Mucosa of descending colon (tissue), 3 donors: ENCODE data around the gene TRIO. TPM values are rescaled to one million over a fixed set of nuclear protein-coding genes. Genes with fewer than 3 reads are reported as not detected.

ENCODE experiments used
- ATAC-seq: fragments of 200-7000 bp; cut with Tn5 transposase; one replicate; pipeline ENCODE4 v1.9.1; 2020; ENCODE audit warnings: mild to moderate bottlenecking, moderate library complexity
- DNase-seq, 3 donors: peaks; one replicate each; pipeline ENCODE4 v3.0.0-alpha.2; 2020
- H3K36me3 ChIP-seq: fragments of 200-600 bp; one replicate; pipeline ENCODE4 v1.8.0; 2021; ENCODE audit warnings: low read depth, mild to moderate bottlenecking
- H3K4me1 ChIP-seq: fragments of 200-600 bp; one replicate; pipeline ENCODE4 v1.8.0; 2021; ENCODE audit warnings: low read depth, mild to moderate bottlenecking
- H3K4me3 ChIP-seq: fragments of 200-600 bp; one replicate; pipeline ENCODE4 v1.8.0; 2021; ENCODE audit warnings: mild to moderate bottlenecking
- H3K9me3 ChIP-seq: fragments of 200-600 bp; one replicate; pipeline ENCODE4 v1.8.0; 2021; ENCODE audit warnings: mild to moderate bottlenecking
- CTCF ChIP-seq: fragments of 200-600 bp; IDR thresholded peaks from one replicate; pipeline ENCODE4 v1.8.0; 2022; ENCODE audit warnings: antibody characterized with exemption, mild to moderate bottlenecking
- intact Hi-C, 2 donors: fragments of 100-400 bp; cut with DNase I in 1 of 2; cut with micrococcal nuclease in 1 of 2; formaldehyde crosslinking; loops; one replicate each; pipeline versions ENCODE4 v1.11.0 to v1.11.1; 2022; cut with DNase I, micrococcal nuclease
- total RNA-seq, 3 donors: library from RNA; stranded (reverse); fragmentation: NEBNext Ultra II Directional in 2 of 3; extraction: Animal tissue kit (Norgen Biotek cat#: 25700) in 2 of 3; gene quantifications; one replicate each; pipeline versions ENCODE4 v1.2.1 to v1.2.4, GENCODE V29; 2021 to 2023
- donor health status: DM: no; HTN: no; CAD: no; lungs with moderate emphysema.
- donor health status: DM: no; HTN: no; CAD: no.
- donor health status: DM: no; HTN: yes; CAD: no.

TRIO gene
- total RNA-seq, 3 donors from 2014 or later = 164 to 231 (median 168) TPM

GRCh38 chr5:14464671-14465070, 321.5 kb downstream of the TRIO start:
- no peak for DNase-seq
- TF ChIP-seq CTCF = no peak
- ATAC-seq = no peak
- peaks cover 8% of the 10 kb centered on the region for H3K4me1 ChIP-seq
- H3K4me3 ChIP-seq = no peak overlapping the region
- intact Hi-C loops = no loop called here
- no peaks in the 10 kb centered on the region for H3K9me3 ChIP-seq
- no peaks in the 10 kb centered on the region for H3K36me3 ChIP-seq

- H3K4me1 ChIP-seq = peaks cover 8% of the 10 kb centered on the region
- ATAC-seq = no peak
- TF ChIP-seq CTCF = no peak
- no peak overlapping the region for H3K4me3 ChIP-seq
- no peaks in the 10 kb centered on the region for H3K9me3 ChIP-seq
- no peaks in the 10 kb centered on the region for H3K36me3 ChIP-seq
- DNase-seq = no peak
- intact Hi-C loops = no loop called here
Observed at GRCh38 chr5:14465116-14465515, 322.0 kb downstream of the TRIO start.

- H3K9me3 ChIP-seq = no peaks in the 10 kb centered on the region
- no peak for TF ChIP-seq CTCF
- DNase-seq (no peak), ATAC-seq (no peak)
- no peak overlapping the region for H3K4me3 ChIP-seq
- intact Hi-C loops = no loop called here
- H3K36me3 ChIP-seq = no peaks in the 10 kb centered on the region
- H3K4me1 ChIP-seq = peaks cover 8% of the 10 kb centered on the region
Observed at GRCh38 chr5:14465776-14466175, 322.6 kb downstream of the TRIO start.

- no peak for TF ChIP-seq CTCF
- Histone ChIP-seq H3K4me3 (no peak overlapping the region), H3K4me1 (peaks cover 8% of the 10 kb centered on the region), H3K36me3 (no peaks in the 10 kb centered on the region), H3K9me3 (no peaks in the 10 kb centered on the region)
- intact Hi-C loops = no loop called here
- DNase-seq = peak in 1 of 3 donors; percentile 35
- ATAC-seq = peak; percentile 65
Observed at GRCh38 chr5:14467251-14467650, 324.1 kb downstream of the TRIO start.

- no peaks in the 10 kb centered on the region for H3K36me3 ChIP-seq
- no peak for ATAC-seq
- no peak for DNase-seq
Observed at GRCh38 chr5:14467886-14468285, 324.7 kb downstream of the TRIO start.

More at GRCh38 chr5:14467886-14468285, 324.7 kb downstream of the TRIO start:
- Histone ChIP-seq H3K9me3 (no peaks in the 10 kb centered on the region), H3K4me3 (no peak overlapping the region), H3K4me1 (peaks cover 8% of the 10 kb centered on the region)
- TF ChIP-seq CTCF = no peak
- intact Hi-C loops = no loop called here
